Neural progenitor cell (in vitro differentiated cells): ENCODE results near the gene MKRN2.

Experiments
- EZH2 ChIP-seq: fragments of 200-600 bp; sonication (generic); IDR thresholded peaks from 2 replicates; pipeline ENCODE4 v1.6.1; 2017; ENCODE audit warnings: antibody characterized with exemption, mild to moderate bottlenecking, moderate library complexity
- EZH2phosphoT487 ChIP-seq: fragments of 200-600 bp; sonication (generic); IDR thresholded peaks from 2 replicates; pipeline ENCODE4 v1.6.1; 2017; ENCODE audit warnings: antibody characterized with exemption
- TF ChIP-seq, protein P1 (sequence below): fragments of 200-600 bp; sonication (generic); IDR thresholded peaks from 2 replicates; pipeline ENCODE4 v1.5.1; 2017; ENCODE audit warnings: antibody characterized with exemption, mild to moderate bottlenecking

- TF ChIP-seq, protein P1, sequence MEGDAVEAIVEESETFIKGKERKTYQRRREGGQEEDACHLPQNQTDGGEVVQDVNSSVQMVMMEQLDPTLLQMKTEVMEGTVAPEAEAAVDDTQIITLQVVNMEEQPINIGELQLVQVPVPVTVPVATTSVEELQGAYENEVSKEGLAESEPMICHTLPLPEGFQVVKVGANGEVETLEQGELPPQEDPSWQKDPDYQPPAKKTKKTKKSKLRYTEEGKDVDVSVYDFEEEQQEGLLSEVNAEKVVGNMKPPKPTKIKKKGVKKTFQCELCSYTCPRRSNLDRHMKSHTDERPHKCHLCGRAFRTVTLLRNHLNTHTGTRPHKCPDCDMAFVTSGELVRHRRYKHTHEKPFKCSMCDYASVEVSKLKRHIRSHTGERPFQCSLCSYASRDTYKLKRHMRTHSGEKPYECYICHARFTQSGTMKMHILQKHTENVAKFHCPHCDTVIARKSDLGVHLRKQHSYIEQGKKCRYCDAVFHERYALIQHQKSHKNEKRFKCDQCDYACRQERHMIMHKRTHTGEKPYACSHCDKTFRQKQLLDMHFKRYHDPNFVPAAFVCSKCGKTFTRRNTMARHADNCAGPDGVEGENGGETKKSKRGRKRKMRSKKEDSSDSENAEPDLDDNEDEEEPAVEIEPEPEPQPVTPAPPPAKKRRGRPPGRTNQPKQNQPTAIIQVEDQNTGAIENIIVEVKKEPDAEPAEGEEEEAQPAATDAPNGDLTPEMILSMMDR = no peak
- no peak for TF ChIP-seq EZH2phosphoT487
- TF ChIP-seq EZH2 = no peak
These were observed 585 bp upstream of the MKRN2 start for GRCh38 chr3:12556314-12556689.
